H9 (cell line): Measurements from ENCODE around the gene DNAJA1. TPM values are rescaled to one million over a fixed set of nuclear protein-coding genes. Genes with fewer than 3 reads are reported as not detected.

Source experiments
- DNase-seq: peaks from one replicate; pipeline ENCODE4 v3.0.0-alpha.2; 2017
- H2AFZ ChIP-seq: one replicate; pipeline ENCODE4 v1.6.1; 2013; ENCODE audit warnings: mild to moderate bottlenecking, low read length, control low read depth, moderate library complexity
- H2AK5ac ChIP-seq: 2 replicates; pipeline ENCODE4 v1.6.1; 2013; ENCODE audit warnings: low read length, control low read depth, mixed read lengths; ENCODE audit not compliant: insufficient read length
- H2BK120ac ChIP-seq: one replicate; pipeline ENCODE4 v1.6.1; 2013; ENCODE audit warnings: low read depth, mild to moderate bottlenecking, low read length, control low read depth, inconsistent platforms; ENCODE audit not compliant: poor library complexity, severe bottlenecking
- H2BK12ac ChIP-seq: 2 replicates; pipeline ENCODE4 v1.6.1; 2013; ENCODE audit warnings: low read length, control low read depth, mixed read lengths, low read depth; ENCODE audit not compliant: insufficient read length
- H2BK15ac ChIP-seq: 2 replicates; pipeline ENCODE4 v1.6.1; 2013; ENCODE audit warnings: low read depth, low read length, control low read depth
- H2BK20ac ChIP-seq: one replicate; pipeline ENCODE4 v1.6.1; 2013; ENCODE audit warnings: low read depth, mild to moderate bottlenecking, low read length, control low read depth, inconsistent platforms; ENCODE audit not compliant: poor library complexity, severe bottlenecking
- H2BK5ac ChIP-seq: 2 replicates; pipeline ENCODE4 v1.6.1; 2013; ENCODE audit warnings: low read length, control low read depth, mixed read lengths; ENCODE audit not compliant: insufficient read length
- H3K14ac ChIP-seq: 2 replicates; pipeline ENCODE4 v1.6.1; 2013; ENCODE audit warnings: low read length, control low read depth; ENCODE audit not compliant: insufficient read depth
- H3K18ac ChIP-seq: 2 replicates; pipeline ENCODE4 v1.6.1; 2013; ENCODE audit warnings: low read depth, mild to moderate bottlenecking, mixed read lengths, low read length, control low read depth; ENCODE audit not compliant: insufficient read length
- H3K23ac ChIP-seq: 2 replicates; pipeline ENCODE4 v1.6.1; 2013; ENCODE audit warnings: low read length, control low read depth, mixed read lengths, low read depth; ENCODE audit not compliant: insufficient read length
- H3K23me2 ChIP-seq: 2 replicates; pipeline ENCODE4 v1.6.1; 2013; ENCODE audit warnings: low read depth, mild to moderate bottlenecking, mixed read lengths, low read length, control low read depth; ENCODE audit not compliant: insufficient read length, poor library complexity, severe bottlenecking
- H3K27ac ChIP-seq: 2 replicates; pipeline ENCODE4 v1.5.1; 2013; ENCODE audit warnings: low read length, control low read depth, mixed read lengths, low read depth; ENCODE audit not compliant: insufficient read length
- H3K27me3 ChIP-seq: 2 replicates; pipeline ENCODE4 v1.6.1; 2013; ENCODE audit warnings: low read length, control low read depth, inconsistent platforms; ENCODE audit not compliant: insufficient read depth
- H3K4ac ChIP-seq: 2 replicates; pipeline ENCODE4 v1.6.1; 2013; ENCODE audit warnings: low read depth, mild to moderate bottlenecking, control low read depth, inconsistent platforms, low read length, moderate library complexity
- H3K4me1 ChIP-seq: 2 replicates; pipeline ENCODE4 v1.6.1; 2013; ENCODE audit warnings: low read length, control low read depth, inconsistent platforms; ENCODE audit not compliant: insufficient read depth
- H3K4me2 ChIP-seq: 2 replicates; pipeline ENCODE4 v1.6.1; 2013; ENCODE audit warnings: low read length, control low read depth, mixed read lengths; ENCODE audit not compliant: insufficient read length, insufficient read depth
- H3K56ac ChIP-seq: 2 replicates; pipeline ENCODE4 v1.6.1; 2013; ENCODE audit warnings: low read depth, mild to moderate bottlenecking, mixed read lengths, low read length, control low read depth; ENCODE audit not compliant: insufficient read length
- H3K79me1 ChIP-seq: 2 replicates; pipeline ENCODE4 v1.6.1; 2013; ENCODE audit warnings: low read depth, mild to moderate bottlenecking, moderate library complexity, low read length, control low read depth, inconsistent platforms; ENCODE audit not compliant: insufficient read depth, poor library complexity, severe bottlenecking
- H3K79me2 ChIP-seq: 2 replicates; pipeline ENCODE4 v1.6.1; 2013; ENCODE audit warnings: low read length, control low read depth, inconsistent platforms; ENCODE audit not compliant: insufficient read depth
- H3K9ac ChIP-seq: 2 replicates; pipeline ENCODE4 v1.6.1; 2013; ENCODE audit warnings: low read length, control low read depth, mixed read lengths; ENCODE audit not compliant: insufficient read length; ENCODE audit errors: extremely low read depth
- H3K9me3 ChIP-seq: one replicate; pipeline ENCODE4 v1.6.1; 2013; ENCODE audit warnings: low read depth, low read length, inconsistent platforms; ENCODE audit not compliant: control insufficient read depth
- H3T11ph ChIP-seq: one replicate; pipeline ENCODE4 v1.6.1; 2013; ENCODE audit warnings: mild to moderate bottlenecking, low read length, control low read depth, inconsistent platforms
- H4K20me1 ChIP-seq: one replicate; pipeline ENCODE4 v1.6.1; 2013; ENCODE audit not compliant: control insufficient read depth, insufficient read length, insufficient read depth
- H4K5ac ChIP-seq: 2 replicates; pipeline ENCODE4 v1.6.1; 2013; ENCODE audit warnings: low read depth, mild to moderate bottlenecking, mixed read lengths, low read length, control low read depth; ENCODE audit not compliant: insufficient read length
- H4K8ac ChIP-seq: replicated peaks from 2 replicates; pipeline ENCODE4 v1.6.1; 2013; ENCODE audit warnings: low read length, control low read depth, mixed read lengths, low read depth; ENCODE audit not compliant: insufficient read length
- H4K91ac ChIP-seq: 2 replicates; pipeline ENCODE4 v1.6.1; 2013; ENCODE audit warnings: low read depth, mild to moderate bottlenecking, moderate library complexity, mixed read lengths, low read length, control low read depth; ENCODE audit not compliant: insufficient read length
- H3K27ac Mint-ChIP-seq, 3 experiments: 2 replicates in 2 of 3; 3 replicates in 1 of 3; pipeline ENCODE4 v1.8.0; 2020 to 2021; ENCODE audit warnings: mixed read lengths in 3 of 3, mild to moderate bottlenecking in 1 of 3, moderate library complexity in 1 of 3
- H3K27me3 Mint-ChIP-seq: 2 replicates; pipeline ENCODE4 v1.8.0; 2021; ENCODE audit warnings: low read depth, mild to moderate bottlenecking, moderate library complexity, mixed read lengths
- H3K36me3 Mint-ChIP-seq, 3 experiments: 2 replicates in 2 of 3; 3 replicates in 1 of 3; pipeline ENCODE4 v1.8.0; 2020 to 2021; ENCODE audit warnings: low read depth in 3 of 3, mixed read lengths in 3 of 3; ENCODE audit not compliant: insufficient read depth in 1 of 3
- H3K4me1 Mint-ChIP-seq, 2 experiments: 2 replicates each; pipeline ENCODE4 v1.8.0; 2020; ENCODE audit warnings: mixed read lengths in 2 of 2
- H3K4me3 Mint-ChIP-seq, 2 experiments: 2 replicates in 1 of 2; 3 replicates in 1 of 2; pipeline ENCODE4 v1.8.0; 2020 to 2021; ENCODE audit warnings: mild to moderate bottlenecking in 2 of 2, mixed read lengths in 2 of 2, moderate library complexity in 1 of 2
- H3K9me3 Mint-ChIP-seq, 2 experiments: 2 replicates in 1 of 2; 3 replicates in 1 of 2; pipeline ENCODE4 v1.8.0; 2020; ENCODE audit warnings: mild to moderate bottlenecking in 2 of 2, mixed read lengths in 2 of 2, moderate library complexity in 1 of 2
- WGBS: extraction: QIAGEN DNeasy Blood & Tissue Kit; methylation state at CpG from one replicate; pipeline ENCODE4 v1.1.7; 2013; ENCODE audit warnings: missing lambda C conversion rate, low lambda C conversion rate, mixed read lengths; ENCODE audit not compliant: insufficient read length; ENCODE audit errors: extremely low coverage; 5-methylcytosine and 5-hydroxymethylcytosine counted together
- total RNA-seq: library from RNA; stranded (reverse); gene quantifications from 2 replicates; pipeline ENCODE4 v1.2.1, GENCODE V29; 2021
- TF ChIP-seq, protein P1 (sequence below): fragments of 200-600 bp; sonication (generic); conservative IDR thresholded peaks from 3 replicates; pipeline ENCODE4 v1.8.0; 2021; ENCODE audit warnings: antibody characterized with exemption, mild to moderate bottlenecking

DNAJA1 gene
- total RNA-seq, 1 experiment from 2014 or later = 217 TPM

DNA sequence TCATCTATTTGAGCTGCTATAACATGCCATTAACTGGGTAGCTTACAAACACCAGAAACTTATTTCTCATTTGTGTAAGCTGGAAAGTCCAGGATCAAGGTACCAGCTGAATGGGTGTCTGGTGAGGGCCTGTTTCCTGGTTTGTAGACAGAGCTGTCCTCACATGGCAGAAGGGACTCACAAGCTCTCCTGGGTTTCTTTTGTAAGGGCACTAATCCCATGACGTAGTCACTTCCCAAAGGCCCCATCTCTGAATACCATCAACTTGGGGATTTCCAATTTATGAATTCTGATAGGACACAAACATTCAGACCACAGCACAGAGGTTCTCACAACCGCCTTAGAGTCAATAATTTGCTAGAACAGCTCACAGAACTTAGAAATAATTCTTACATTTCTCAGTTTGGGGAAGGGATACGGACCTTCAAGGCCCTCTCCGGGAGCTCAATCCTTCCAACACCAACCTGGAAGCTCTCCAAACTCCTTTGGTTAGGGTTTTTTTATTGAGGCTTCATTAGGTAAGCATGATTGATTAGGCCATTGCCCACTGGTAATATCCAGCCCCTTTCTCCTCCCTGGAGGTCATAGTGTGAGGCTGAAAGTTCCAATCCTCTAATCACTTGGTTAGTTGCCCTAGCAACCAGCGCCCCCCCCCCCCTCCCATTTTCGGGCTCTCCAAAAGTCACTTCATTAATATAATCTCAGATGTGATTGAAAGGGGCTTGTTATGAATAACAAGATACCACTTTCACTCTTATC, 7.6 kb upstream of the DNAJA1 start:
- Histone ChIP-seq H3K27ac (no peak overlapping the region), H2BK20ac (no peak overlapping the region), H2BK5ac (no peak overlapping the region), H2AFZ (no peak overlapping the region), H3K18ac (no peak overlapping the region), H3K4ac (no peak overlapping the region), H3K4me1 (0 out of 2 replicates have a peak, but pooled peaks cover 3% of the 10 kb centered on the region), H4K8ac (no peak overlapping the region), H3K79me2 (no peaks in the 10 kb centered on the region), H3K56ac (no peak overlapping the region), H4K91ac (no peak overlapping the region), H3K79me1 (peaks cover 4% of the 10 kb centered on the region), H3T11ph (no peak overlapping the region), H2BK120ac (no peak overlapping the region), H3K23me2 (no peaks in the 10 kb centered on the region), H3K9ac (no peak overlapping the region), H2BK15ac (no peak overlapping the region), H3K9me3 (no peaks in the 10 kb centered on the region), H4K20me1 (no peaks in the 10 kb centered on the region), H3K23ac (no peak overlapping the region), H2AK5ac (no peak overlapping the region), H3K27me3 (no peaks in the 10 kb centered on the region), H3K4me2 (no peak overlapping the region), H2BK12ac (no peak overlapping the region), H4K5ac (no peak overlapping the region), H3K14ac (no peak overlapping the region)
- Mint-ChIP-seq H3K36me3 (peaks cover 14 to 27% (median 20%) of the 10 kb centered on the region in 3 experiments; a peak in 6 of 7 replicates), H3K4me1 (peaks cover 19 to 22% of the 10 kb centered on the region in 2 experiments), H3K9me3 (no peaks in the 10 kb centered on the region), H3K27me3 (no peaks in the 10 kb centered on the region), H3K4me3 (no peak overlapping the region), H3K27ac (no peak overlapping the region; a peak in 1 of 7 replicates)
- DNase-seq = no peak
- no CpG with 5 or more reads among the region's 6 CpGs for WGBS
- TF ChIP-seq, protein P1, sequence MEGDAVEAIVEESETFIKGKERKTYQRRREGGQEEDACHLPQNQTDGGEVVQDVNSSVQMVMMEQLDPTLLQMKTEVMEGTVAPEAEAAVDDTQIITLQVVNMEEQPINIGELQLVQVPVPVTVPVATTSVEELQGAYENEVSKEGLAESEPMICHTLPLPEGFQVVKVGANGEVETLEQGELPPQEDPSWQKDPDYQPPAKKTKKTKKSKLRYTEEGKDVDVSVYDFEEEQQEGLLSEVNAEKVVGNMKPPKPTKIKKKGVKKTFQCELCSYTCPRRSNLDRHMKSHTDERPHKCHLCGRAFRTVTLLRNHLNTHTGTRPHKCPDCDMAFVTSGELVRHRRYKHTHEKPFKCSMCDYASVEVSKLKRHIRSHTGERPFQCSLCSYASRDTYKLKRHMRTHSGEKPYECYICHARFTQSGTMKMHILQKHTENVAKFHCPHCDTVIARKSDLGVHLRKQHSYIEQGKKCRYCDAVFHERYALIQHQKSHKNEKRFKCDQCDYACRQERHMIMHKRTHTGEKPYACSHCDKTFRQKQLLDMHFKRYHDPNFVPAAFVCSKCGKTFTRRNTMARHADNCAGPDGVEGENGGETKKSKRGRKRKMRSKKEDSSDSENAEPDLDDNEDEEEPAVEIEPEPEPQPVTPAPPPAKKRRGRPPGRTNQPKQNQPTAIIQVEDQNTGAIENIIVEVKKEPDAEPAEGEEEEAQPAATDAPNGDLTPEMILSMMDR = no peak
